ENCODE data around the gene PTPRK. TPM values are rescaled to one million over a fixed set of nuclear protein-coding genes. Genes with fewer than 3 reads are reported as not detected.

Gene PTPRK
- total RNA-seq, 2 experiments from 2014 or later, result 7.9 to 9.1 TPM

DNA sequence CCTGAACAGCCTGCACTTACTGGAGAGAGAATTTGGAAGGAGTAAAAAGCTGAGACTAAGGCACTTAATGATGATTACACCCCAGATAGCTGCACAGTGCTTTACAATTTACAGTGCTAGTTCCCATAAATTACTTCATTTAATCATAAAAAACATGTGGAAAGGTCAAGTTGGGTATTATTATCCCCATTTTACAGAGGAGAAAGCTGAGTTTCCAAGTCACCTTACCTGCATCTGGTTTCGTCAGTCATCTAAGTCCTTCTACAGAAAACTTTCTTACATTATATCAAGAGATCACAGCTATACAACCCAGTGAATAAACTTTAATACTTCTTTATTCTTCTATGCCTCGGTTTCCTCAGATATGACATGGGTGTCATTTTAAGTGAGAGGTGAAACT is 3.3 kb downstream of the PTPRK start:
- CTCF ChIA-PET, result no interaction called here
- POLR2A ChIA-PET, result no interaction called here

GRCh38 chr6:128516514-128516898 is 3.9 kb downstream of the PTPRK start:
- POLR2A ChIA-PET, result no interaction called here
- CTCF ChIA-PET, result no interaction called here

- CTCF ChIA-PET, result no interaction called here
- POLR2A ChIA-PET, result no interaction called here
Observed at GRCh38 chr6:128515550-128516513, 4.6 kb downstream of the PTPRK start.

DNA sequence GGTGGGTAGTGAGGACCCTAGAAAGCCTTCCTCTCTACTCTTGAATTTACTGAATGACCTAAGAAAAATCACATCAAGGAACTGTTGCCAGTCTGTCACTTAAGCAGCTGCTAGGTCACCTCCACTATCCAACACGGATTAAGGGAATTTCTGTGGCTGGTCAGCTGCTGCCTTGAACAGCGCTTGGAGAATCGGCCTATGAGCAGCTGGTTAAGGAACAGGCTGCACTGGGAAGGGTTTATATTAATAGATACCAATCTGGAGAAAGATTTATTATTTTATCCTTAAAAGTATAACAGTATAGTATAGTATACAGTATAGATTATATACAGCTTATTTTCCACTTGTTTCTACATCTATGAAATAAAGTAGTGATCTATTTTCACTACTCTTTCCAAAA is 6.5 kb downstream of the PTPRK start:
- CTCF ChIA-PET, result no interaction called here

DNA sequence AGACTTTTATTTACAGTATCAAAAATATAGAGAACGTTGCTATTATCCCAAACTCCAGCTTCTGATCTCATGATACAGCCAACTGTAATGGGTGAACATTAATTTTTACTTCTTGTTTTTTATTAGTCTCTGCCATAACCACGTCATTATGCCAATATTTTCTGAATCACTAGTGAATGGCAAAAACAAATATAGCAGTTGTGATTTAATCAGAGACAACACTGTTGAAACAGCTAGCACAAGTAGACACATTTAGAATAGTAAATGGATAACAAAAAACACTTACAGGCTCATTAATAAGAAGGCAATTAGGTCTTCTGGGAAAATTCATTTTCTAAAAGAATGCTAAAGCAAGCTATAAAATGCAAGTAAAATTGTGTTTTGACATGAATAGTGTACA is 8.1 kb downstream of the PTPRK start:
- ChIA-PET POLR2A (no interaction called here), CTCF (interaction anchor here (0.8 kb wide), 1 partner anchor 8 kb away, joined by 3 read pairs; the partner anchor contains the start of gene PTPRK)

More for the DNA sequence above, 6.5 kb downstream of the PTPRK start:
- POLR2A ChIA-PET, result no interaction called here

GRCh38 chr6:128511506-128511905 is 8.9 kb downstream of the PTPRK start:
- POLR2A ChIA-PET, result no interaction called here
- CTCF ChIA-PET, result no interaction called here

- ChIA-PET POLR2A (no interaction called here), CTCF (no interaction called here)
Observed at GRCh38 chr6:128509709-128510108, 10.7 kb downstream of the PTPRK start.

- ChIA-PET CTCF (no interaction called here), POLR2A (no interaction called here)
Observed at GRCh38 chr6:128508588-128509296, 11.7 kb downstream of the PTPRK start.

DNA sequence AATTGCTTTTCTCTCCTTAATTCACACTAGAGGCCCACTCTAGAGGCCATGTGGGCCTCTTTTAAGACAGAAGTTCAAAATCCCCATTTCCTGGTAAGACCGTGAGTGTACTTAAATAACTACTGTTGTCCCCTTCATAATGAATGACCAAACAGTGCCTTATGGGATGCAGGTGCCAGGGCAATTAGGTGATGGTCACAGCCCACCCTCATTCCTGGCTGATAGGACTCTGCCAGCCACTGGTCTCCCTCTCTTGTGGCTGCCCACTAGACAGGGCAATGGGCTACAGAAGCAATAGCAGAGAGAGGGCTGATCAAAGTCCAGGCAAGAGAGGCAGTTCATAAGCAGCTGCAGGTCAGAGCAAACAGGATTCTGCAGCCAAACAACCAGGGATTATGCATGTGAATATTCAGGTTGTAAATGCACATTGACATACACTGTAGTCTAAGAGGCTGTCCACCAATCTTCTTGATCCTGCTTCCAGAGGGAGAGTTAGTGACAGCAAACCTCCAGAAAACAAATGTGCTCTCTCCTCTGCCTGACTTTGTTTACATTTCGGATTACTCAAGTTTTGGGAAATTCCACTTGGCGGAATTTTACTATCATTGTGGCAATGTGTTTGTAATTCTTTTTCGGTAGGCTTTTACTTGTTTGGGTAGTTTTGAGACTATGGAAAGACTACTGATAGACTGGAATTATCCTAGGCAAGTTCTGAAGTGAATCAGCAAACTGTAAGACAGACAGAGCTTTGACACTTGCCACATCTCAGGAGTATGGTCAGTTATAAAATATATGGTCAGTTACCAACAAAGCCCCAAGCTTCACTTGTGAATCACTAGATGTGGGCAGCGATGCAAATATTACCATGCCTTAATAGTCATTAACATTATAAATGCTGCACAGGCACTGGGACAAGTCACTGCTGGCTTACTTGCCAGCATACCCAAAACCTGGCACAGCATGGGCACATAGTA is 12.8 kb downstream of the PTPRK start:
- ChIA-PET CTCF (no interaction called here), POLR2A (no interaction called here)

DNA sequence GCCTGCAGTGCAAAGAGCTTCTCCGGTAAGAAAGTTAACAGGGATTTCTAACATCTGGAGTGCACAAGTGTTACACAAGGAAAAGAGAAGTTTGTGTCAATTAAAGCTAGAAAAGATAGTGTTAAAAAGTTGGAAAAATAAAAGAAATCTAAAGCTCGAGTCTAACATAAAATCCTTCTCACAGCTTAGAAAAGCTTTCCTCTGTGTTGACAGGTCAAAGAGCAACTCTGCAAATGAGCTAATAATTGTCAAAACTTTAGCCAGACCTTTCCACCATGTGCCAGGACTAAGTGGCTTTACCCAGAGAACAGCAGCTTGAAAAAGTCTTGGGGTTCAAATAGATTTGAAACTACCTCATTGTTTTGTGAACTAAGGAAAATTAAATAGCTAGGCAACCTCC is 14.8 kb downstream of the PTPRK start:
- POLR2A ChIA-PET, result no interaction called here
- CTCF ChIA-PET, result no interaction called here

DNA sequence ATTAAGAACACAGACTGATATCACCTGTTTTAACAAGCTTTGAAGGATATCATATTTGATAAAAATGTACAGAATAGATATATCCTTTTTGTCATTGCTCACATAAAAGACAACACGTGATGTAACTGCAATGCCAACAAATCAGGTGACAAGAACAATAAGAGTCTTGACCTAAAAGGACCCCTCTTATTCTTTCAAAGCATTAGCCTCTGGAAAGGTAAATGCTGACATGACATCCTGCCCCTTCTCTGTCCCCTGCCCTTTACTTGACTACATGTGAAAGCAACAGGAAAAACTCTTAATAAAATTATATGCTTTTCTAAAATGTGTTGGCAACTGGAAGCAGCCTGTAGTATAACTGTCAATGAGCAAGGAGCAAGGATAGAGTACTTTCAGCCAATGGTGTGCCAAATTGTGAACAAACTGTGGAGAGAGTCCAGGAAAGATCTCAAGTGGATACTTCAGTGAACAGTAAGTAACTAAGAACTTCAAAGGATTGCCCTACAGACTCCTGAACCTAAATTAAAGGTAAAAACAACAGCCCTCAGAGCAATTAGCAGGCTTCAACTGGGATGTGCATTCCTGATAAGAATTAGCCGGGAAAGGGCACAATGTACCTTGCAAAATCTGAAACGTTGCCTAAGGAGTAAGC is 16.3 kb downstream of the PTPRK start:
- CTCF ChIA-PET, result no interaction called here
- POLR2A ChIA-PET, result no interaction called here

DNA sequence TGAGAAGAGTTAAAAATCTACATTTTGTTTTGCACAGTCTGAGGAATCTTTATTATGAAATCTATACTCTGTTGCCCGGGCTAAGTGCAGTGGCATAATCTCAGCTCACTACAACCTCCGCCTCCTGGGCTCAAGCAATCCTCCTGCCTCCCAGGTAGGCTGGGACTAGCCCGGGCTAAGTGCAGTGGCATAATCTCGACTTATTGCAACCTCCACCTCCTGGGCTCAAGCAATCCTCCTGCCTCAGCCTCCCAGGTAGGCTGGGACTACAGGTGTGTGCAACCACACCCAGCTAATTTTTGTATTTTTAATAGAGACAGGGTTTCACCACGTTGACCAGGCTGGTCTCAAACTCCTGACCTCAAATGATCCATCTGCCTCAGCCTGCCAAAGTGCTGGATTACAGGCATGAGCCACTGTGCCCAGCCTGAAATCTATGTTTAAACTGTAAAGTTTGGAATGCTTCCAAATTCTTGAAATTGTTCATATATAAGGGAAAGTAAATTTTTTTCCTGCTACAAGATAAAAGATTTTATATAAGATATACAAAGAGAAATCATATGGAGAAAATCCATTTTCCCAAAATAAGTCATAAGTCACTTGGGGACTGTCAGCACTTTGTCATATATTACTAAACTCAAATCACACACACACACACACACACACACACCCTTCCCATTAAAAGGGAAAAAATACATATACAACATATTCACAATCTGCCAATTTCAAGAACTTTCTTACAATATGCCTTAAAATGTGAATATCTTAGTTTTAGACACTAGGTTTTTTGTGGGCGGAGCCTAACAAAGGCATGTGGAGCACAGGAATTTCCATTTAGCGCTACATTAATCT is 19.4 kb downstream of the PTPRK start:
- POLR2A ChIA-PET, result interaction anchor here (0.6 kb wide), 1 partner anchor 233 kb away, joined by 5 read pairs; no protein-coding TSS in a partner anchor
- CTCF ChIA-PET, result no interaction called here

GRCh38 chr6:128500014-128500413 is 20.4 kb downstream of the PTPRK start:
- POLR2A ChIA-PET, result interaction anchor here (0.6 kb wide), 1 partner anchor 234 kb away, joined by 5 read pairs; no protein-coding TSS in a partner anchor
- CTCF ChIA-PET, result no interaction called here

GRCh38 chr6:128499079-128499731 is 21.2 kb downstream of the PTPRK start:
- ChIA-PET CTCF (no interaction called here), POLR2A (no interaction called here)

- ChIA-PET POLR2A (no interaction called here), CTCF (interaction anchor here (1.0 kb wide), 1 partner anchor 169 kb away, joined by 3 read pairs; no protein-coding TSS in a partner anchor)
Observed at GRCh38 chr6:128498234-128498633, 22.2 kb downstream of the PTPRK start.

DNA sequence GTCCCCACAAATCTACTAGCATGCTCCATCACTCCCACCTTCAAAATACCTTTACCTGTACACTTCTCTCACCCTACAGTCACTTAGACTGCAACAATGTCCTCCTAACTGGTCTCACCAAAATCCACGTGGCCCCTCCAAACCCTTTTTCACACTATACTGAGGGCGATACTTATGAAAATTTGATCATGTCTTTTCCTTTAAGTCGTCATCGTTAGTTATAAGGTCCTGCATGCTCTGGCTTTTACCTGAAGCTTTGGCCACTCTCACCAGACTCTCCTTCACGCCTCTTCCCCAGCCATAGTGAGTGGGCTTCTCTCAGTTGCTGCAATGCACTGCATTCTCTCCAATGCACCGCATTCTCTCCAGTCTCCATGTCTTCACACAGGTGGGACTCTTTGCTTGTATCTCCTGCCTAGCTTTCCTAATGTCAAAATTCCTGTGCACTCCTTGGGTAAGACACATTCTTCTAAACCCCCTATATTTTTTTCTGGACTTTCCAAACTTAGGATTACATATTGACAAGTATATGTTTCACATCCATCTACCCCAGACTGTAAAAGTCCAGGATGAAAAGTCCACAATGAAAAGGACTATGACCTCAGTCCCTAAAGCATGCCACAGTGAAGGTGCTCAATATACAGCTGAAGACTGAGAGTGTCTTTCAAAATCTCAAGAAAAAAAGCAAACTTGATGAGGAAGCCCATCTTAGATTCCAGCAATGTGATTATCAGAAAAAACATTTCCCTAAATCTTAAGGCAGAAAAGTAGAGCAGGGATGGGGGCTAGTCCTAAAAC is 24.7 kb downstream of the PTPRK start:
- CTCF ChIA-PET, result no interaction called here
- POLR2A ChIA-PET, result no interaction called here

- ChIA-PET CTCF (interaction anchor here (0.7 kb wide), 1 partner anchor 190 kb away, joined by 3 read pairs; no protein-coding TSS in a partner anchor), POLR2A (no interaction called here)
Observed at GRCh38 chr6:128494440-128494839, 26.0 kb downstream of the PTPRK start.
